GM08714 (cell line): ENCODE results near the gene ENAH.
"Not testable (repeated sequence)": the region's sequence is repeated elsewhere in the genome, so short reads cannot be mapped to it uniquely, and the experiment has no call there.

Experiments
- H3K4me3 ChIP-seq: fragments of 200-500 bp; sonication (Bioruptor generic); 2 replicates; pipeline ENCODE4 v1.5.1; 2014; ENCODE audit warnings: mild to moderate bottlenecking, low read length, inconsistent platforms
- ZNF274 ChIP-seq: IDR thresholded peaks from 2 replicates; pipeline ENCODE4 v1.6.1; 2012; ENCODE audit warnings: mild to moderate bottlenecking, low read depth, low read length

The ENAH gene

DNA sequence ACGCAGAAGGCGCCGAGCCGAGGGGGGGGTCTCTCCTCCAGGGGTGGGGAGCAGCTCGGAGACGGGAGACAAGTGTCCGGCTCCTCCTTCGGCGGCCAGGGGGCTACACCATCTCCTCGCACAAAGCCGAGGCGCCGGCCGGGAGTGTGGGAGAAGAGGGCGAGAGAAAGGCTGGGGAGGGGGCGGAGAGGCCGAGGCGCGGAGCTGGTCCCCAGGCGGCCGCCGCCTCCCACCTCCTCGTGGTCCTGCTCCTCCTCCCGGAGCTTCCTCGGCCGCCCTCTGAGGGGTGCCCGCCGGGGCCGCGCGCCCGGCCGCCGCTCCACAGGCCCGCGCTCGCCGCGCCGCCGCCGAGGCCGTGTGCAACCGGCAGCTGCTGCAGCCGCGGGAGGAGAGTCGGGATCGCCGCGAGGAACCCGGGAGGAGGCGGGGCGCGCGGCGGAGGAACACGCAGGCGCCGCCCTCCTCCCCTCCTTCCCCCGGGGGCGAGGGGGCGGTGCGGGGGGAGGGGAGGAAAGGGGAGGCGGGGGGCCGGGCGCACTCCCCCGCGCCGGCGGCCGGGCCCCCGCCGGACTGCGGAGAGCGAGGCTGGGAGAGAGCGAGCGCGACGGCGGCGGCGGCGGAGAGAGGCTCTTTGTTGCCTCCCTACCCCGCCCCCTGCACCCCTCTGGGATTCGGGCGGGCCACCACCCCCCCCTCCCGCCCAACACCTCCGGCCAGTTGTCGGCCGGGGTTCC lies at the start of gene ENAH:
Gene ENAH (minus strand): TSS at position 395 of the 734 bp plus-strand sequence. CDS start 433 bp downstream, outside the sequence.
- no peak for TF ChIP-seq ZNF274

DNA sequence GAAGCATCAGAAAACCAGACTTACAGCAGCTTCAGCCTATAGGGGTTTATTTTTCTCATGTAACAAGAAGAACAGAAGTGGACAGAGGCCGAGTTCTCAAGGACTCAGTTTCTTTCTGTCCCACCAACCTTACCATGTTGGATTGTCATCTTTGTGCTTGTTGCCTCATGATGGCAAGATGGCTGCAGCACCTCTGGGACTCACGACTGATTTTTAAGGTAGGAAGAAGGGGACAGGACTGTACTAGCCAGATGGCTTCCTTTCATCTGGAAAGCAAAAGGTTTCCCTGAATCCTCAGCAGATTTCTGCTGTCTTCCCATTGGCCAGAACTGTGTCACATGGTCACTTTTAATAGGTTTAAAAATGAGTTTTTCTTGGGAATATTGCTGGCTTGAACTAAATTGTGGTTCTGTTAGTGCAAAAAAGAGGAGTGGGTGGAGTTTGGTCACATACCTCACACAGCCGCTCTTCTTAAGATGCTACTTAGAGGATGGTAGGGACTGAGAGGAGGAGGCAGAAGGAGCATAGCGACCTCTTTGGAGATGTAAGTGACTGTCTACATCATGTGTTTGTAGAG lies 48.1 kb upstream of the ENAH start:
- H3K4me3 ChIP-seq = no peak overlapping the region
- TF ChIP-seq ZNF274 = no peak

More for the DNA sequence above, at the start of gene ENAH:
- peak within 1 kb of the TSS; percentile 71 for H3K4me3 ChIP-seq

DNA sequence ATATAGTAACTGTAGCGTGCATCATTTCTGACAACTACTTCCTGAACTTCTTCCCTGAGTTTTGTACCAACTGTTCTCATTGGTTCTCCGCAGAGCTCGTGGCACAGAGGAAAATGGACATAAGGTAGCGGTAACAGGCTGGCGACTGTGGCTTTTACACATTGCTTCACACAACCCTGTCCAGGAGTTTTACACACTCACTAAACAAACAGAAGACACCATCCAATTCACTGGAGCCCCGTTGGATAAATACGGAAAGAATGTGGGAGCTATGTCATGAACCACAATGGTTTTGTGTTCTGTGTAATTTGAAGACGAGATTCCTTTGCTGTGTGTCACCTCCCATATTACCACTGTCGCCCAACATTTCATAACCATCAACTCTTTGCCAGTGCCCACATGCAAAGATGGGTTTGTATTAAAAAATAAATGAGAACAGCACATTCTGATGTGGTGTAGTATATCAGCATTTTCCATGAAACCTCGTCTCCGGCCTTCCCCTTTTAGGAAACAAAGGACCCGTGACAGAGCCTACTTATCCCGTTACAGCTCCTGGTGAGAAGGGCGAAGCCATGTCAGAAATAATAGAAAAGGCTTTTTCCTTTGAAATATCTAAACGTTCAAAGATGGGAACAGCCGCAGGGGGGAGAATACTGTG lies 47.4 kb upstream of the ENAH start:
- no peak for TF ChIP-seq ZNF274
- no peak overlapping the region for H3K4me3 ChIP-seq

DNA sequence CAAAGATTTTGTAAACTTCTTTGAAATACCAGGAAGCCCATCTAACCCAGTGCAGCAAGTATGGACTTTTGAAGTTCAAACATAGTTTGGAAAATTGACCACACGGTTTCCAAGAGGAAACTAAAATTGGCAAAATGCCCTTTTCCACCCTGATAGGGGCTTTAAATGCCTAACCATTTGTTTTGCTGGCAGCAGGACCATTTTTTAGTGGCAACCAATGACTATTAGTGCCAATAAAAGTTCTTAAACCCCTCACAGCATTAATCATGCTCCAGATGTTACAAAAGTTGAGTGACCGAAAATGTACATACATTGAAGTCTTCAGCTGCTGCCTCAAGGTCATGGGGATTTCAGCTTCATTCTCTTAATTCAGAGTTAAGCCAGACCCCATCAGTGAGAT lies 46.4 kb upstream of the ENAH start:
- no peak overlapping the region for H3K4me3 ChIP-seq

DNA sequence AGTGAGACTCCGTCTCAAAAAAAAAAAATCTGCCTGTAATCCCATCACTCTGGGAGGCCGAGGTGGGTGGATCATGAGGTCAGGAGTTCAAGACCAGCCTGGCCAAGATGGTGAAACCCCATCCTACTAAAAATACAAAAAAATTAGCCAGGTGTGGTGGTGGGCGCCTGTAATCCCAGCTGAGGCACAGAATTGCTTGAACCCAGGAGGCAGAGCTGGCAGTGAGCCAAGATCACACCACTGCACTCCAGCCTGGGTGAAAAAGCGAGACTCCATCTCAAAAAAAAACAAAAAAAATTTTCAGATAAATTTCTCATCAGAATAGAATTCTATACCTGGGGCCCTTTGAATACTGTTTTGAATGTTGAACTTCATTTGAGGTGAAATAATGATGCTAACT lies 45.3 kb upstream of the ENAH start:
- not testable (repeated sequence) for H3K4me3 ChIP-seq

More for the DNA sequence above, 46.4 kb upstream of the ENAH start:
- no peak for TF ChIP-seq ZNF274

DNA sequence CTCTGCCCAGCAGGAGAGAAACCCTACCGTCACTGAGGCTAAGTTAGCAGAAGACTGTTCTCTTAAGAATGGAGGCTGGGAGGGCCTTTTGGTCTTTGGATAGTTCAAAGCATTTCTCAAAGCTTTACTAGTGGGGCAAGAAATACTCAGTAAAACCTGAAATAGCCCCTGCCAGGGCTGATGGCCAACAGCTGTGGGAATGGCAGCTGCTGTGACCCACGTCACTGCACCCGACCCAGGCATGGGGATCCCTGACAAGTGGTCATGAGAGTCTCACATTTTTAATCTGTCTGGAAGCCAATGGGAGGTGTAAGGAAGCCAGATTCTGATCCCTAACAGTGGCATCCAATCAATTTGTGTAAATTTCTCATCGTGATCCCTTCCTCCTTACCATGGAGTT lies 44.5 kb upstream of the ENAH start:
- no peak overlapping the region for H3K4me3 ChIP-seq
- TF ChIP-seq ZNF274 = no peak

DNA sequence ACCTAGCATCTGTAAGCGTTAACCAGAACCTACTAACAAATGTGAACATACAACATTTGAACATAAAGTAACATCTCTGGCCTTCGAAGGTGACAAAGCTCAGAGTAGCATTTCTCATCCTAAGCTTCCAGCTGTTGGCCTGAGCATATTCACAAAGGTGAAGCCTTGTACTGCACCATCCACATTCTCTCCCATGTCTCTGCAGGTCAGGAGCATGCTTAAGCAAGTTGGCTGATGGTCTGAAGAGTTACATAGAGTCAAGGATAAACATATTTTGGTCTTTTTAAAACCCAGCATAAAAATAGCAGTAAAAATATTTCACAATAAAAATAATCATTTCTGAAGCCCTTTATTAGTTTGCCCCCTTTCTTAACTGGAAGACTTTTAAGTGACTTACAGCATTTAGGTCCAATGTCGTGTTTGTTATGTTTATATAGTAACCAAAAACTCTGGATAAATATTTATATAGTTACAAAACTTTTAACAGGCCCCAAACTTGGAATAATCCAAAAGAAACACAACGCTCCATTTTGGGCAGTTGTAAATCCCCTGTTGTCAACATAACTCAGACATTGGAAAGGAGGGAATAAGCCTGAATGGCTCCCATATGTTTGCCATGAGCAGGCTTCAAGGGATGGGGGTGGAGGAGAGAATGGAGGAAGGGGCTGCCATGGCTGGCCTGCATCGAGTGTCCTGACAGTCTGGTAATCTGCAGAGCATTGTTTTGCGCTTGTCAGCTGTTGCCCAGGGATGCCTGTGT lies 42.8 kb upstream of the ENAH start:
- H3K4me3 ChIP-seq = no peak overlapping the region
- TF ChIP-seq ZNF274 = no peak

DNA sequence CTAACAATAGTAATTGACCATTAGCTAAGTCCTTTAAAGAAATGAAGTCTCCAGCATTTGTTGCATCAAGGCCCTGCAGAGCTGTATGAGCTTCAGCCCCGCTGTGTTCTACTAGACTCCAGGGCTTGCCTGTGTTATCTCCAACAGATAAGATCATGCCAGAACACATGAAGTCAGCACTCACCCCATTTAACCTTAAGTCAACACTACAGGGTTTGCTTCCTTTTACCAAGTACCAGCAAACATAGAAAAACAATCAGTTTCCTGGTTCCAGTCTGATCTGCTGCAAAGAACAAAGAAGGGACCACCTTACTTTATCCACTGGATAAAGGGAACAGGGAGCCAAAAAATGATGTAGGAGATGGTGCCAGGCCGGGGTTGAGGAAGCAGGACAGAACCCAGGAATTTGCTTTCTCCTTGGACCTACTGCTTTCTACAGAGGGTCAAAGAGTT lies 41.3 kb upstream of the ENAH start:
- no peak overlapping the region for H3K4me3 ChIP-seq
- no peak for TF ChIP-seq ZNF274

DNA sequence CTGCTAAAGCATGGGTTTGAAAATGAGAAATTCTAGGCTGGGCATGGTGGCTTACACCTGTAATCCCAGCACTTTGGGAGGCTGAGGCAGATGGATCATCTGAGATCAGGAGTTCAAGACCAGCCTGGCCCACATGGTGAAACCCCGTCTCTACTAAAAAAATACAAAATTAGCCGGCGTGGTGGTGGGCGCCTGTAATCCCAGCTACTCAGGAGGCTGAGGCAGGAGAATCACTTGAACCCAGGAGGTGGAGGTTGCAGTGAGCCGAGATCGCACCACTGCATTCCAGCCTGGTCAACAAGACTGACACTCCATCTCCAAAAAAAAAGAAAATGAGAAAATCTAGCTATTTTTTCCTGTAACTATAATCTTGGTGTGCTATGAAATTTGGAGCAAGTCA lies 40.8 kb upstream of the ENAH start:
- H3K4me3 ChIP-seq = not testable (repeated sequence)

DNA sequence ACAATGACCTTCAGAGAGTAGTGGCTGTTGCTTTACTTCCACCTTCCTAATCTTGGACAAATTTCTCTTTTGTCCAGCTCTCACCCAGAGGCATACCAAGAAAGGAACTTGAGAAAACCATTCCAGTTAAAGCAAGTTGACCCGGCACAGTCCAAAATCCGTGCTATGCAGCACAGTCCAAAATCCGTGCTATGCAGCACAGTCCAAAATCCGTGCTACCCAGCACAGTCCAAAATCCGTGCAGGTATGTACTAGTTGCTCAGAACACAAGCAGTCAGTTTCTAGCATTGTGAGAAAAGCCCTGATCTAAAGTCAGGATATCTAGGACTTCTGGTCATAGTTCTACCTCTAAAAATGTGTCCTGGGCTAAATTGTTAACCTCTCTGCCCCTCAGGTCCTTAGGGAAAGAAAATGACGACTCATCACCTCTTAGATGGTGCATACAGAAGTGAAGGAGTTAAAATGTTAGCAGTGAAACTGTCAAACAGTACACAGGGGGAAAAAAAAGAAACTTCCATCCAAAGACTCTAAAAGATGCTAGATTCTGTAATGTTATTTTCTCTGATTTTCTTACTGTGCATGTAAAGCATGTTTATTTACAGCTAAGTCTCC lies 40.3 kb upstream of the ENAH start:
- H3K4me3 ChIP-seq = no peak overlapping the region
- TF ChIP-seq ZNF274 = no peak

DNA sequence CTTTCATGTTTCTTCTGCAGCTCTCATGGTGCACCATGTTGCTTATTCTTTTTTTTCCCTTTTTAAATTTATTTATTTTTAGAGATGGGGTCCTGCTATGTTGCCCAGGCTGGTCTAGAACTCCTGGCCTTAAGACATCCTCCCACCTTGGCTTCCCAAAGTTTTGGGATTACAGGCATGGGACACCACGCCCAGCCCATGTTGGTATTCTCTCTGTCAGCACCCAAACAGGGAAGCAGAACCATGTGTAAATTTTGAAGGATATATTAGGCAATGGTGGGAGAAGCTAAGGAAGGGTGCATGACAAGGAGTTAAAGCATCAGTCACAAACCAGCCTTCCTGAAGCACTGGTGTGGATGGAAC lies 39.6 kb upstream of the ENAH start:
- no peak for TF ChIP-seq ZNF274
- no peak overlapping the region for H3K4me3 ChIP-seq

DNA sequence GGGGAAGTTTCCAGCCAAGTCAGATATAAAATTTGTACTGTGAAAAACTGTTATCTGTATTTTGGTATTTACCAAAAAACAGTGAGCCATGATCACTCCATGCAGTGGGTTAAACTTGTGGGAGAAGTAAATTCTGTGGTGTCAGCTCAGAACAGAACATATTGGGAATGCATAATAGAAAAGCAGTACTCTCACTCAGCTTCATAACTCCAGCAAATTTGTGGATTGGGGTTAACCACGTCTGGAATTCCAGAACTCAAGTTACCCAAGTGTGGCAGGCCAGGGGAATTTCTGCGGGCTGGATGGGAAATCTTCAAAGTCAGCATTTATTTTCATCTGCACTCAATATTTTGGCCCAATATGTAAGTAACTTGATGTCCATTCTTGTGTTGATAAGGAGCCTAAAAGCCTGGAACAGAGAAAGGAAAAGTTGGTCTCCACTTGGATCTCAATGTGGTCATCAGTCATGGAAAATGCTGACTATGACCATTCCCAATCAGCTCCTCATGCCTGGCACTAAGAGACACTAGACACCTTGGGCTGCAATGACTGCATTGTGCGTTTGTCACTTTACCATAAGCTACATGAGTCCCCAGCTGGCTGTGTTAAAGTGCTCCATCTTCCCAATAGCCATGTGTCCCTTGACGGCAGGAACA lies 39.1 kb upstream of the ENAH start:
- no peak for TF ChIP-seq ZNF274
- no peak overlapping the region for H3K4me3 ChIP-seq

DNA sequence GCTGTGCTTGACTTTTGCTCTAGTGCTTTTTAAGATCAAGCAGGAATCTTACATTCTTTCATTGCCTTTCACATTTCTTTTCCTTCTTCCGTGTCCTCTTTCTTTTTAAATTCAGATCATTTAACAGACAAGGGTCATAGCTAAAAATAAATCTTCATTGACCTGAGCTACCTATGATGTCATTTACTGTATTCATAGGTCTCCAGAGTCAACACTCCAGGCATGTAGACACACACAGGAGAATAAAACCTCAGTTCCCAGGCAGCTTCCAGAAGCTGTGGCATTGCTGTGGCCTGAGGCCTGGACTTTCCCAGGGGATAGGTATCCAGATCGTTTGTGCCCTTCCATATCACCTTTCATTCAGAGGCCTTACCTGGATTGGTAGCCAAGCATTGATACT lies 38.5 kb upstream of the ENAH start:
- no peak for TF ChIP-seq ZNF274
- H3K4me3 ChIP-seq = no peak overlapping the region
